ENCODE data around the gene MBD1. TPM values are rescaled to one million over a fixed set of nuclear protein-coding genes. Genes with fewer than 3 reads are reported as not detected.

MBD1 gene
- 43.7 and 50.7 TPM in 2 replicates for total RNA-seq

DNA sequence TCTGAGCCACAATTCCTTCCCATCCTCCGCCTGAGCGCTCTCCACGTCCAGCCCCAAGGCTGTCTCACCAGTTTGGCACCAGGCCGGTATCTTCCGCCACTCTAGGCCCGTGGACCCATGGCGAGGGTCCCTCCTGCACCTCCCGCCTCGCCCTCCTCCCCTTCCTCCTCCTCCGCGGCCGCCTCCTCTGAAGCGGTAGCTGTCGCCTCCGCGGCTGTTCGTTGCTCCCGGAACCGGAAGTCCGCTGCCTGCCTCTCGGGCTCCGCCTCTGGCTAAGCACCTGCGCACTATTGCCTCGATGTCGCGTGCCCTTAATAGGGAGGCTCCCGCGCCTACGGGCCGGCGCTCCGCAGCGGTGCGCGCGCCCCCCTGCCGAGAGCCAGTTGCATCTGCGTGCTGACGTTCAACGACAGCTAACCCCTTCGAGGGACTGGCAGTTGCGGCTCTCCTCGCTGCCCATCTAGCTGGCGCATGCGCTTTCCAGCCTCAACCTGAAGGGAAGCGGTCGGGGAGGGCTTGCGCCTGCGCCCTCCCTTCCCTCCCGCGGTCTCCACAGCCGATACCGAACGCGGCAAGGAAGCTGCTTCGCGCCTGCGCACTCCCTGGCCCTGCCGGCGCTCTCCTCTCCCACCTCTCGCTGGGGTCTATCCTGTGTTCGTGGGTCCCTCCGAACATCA is at the start of gene MBD1:
MBD1 (minus strand) TSS at position 229 of the 677 bp plus-strand sequence. CDS start 1,531 bp downstream, outside the sequence.

DNA sequence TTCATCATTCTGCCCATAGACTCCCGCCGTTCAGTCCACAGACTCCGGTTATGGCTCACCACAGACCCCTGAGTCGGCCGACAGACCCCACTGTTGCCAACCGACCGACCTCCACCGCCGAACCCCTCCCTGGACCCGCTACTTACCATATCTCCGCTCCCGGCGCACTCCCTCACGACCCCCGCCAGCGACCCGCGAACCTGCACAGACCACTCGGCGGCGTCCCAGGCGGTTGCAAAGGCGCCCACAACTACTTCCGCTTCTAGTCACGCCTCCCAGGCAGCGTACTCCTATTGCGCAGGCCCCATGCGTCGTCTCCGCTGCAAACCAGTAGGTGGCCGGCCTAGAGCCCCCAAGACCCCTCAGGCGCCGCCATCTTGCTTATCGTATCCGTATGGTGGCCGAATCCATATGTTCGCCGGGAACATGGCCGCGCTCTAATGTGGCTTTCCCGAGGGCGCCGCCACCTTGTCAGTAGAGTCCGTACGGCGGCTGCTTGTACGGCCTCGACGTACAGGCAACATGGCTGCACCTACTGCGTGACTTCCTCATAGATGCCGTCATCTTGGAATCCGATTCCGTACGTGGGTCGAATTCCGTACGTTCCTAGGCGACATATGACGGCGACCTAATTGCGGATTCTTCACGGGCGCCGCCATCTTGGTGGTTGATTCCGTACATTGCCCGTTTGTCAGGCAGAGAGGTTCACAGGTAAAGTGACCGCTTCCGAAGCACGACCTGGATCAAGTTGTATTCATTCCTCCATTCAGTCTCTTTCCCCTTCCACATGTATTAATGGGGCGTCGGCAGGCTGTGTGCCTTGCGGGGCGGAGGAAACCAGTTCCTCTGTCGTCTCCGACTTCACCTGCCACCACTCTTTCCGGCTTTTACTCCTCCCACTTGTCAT is 6.4 kb upstream of the MBD1 start, which contains the start of gene CXXC1:
CXXC1 (minus strand) TSS at position 252 of the 907 bp plus-strand sequence; CDS start at position 149, 103 bp downstream.

DNA sequence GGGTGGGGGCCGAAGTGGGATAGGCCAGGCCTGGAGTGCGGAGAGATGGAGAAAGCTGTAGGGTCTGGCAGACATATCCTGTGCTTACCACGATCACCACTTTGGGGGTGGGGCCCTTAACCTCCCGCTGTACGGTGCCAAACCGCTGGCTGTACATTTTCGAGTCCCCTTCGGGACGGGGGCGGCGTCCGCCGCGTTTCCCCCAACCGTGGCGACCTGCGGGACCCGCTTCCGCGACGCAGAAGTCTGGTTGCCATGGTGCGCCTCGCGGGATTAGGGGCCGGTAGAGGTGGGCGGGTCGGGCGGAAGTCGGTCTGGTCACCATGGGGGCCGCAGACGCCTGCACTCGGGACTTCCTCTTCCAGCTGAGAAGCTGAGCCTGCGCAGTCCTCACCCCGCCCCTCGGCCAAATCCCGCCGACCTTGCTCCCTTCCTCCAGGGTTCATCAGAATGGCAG is 15.0 kb downstream of the MBD1 start, which contains the start of gene CFAP53:
CFAP53 (minus strand) TSS at position 248 of the 457 bp plus-strand sequence; CDS start at position 157, 91 bp downstream.

Other genes with a start within 250 kb of the MBD1 start
- not detected in 2 replicates for gene MYO5B, start 86.4 kb downstream of the MBD1 start, total RNA-seq
- not detected in 2 replicates for gene CFAP53, start 15.0 kb downstream of the MBD1 start, total RNA-seq
- gene CXXC1, start 6.2 kb upstream of the MBD1 start, total RNA-seq = 45.7 and 52.5 TPM in 2 replicates
- gene SKA1, start 93.5 kb upstream of the MBD1 start, total RNA-seq = 2.7 and 5.5 TPM in 2 replicates

Measured in cardiac atrium fibroblast (primary cell).